Ovary (tissue), 9 donors: ENCODE measurements around the gene MPP2. TPM values are rescaled to one million over a fixed set of nuclear protein-coding genes. Genes with fewer than 3 reads are reported as not detected.

Experiments used
- DNase-seq, 5 donors: peaks; one replicate each; pipeline ENCODE4 v3.0.0-alpha.2; 2019 to 2020
- H3K27ac ChIP-seq, 2 donors: fragments of 200-600 bp; one replicate each; pipeline versions ENCODE4 v1.5.1 to v1.8.0; 2019 to 2022
- H3K27me3 ChIP-seq: fragments of 200-600 bp; one replicate; pipeline ENCODE4 v1.8.0; 2022
- H3K36me3 ChIP-seq: fragments of 200-600 bp; sonication (generic); one replicate; pipeline ENCODE4 v1.5.1; 2019
- H3K4me1 ChIP-seq: one replicate; pipeline ENCODE4 v1.8.1; 2013; ENCODE audit warnings: mild to moderate bottlenecking, moderate library complexity; ENCODE audit not compliant: insufficient read depth
- H3K4me3 ChIP-seq: fragments of 200-600 bp; sonication (generic); one replicate; pipeline ENCODE4 v1.5.1; 2017
- H3K9me3 ChIP-seq, 2 donors: fragments of 200-600 bp in 1 of 2; sonication (generic) in 1 of 2; one replicate each; pipeline versions ENCODE4 v1.5.1 to v1.8.1; 2013 to 2019; ENCODE audit warnings: mild to moderate bottlenecking in 1 of 2, moderate library complexity in 1 of 2
- CTCF ChIP-seq, 3 donors: fragments of 450-650 bp in 2 of 3; fragments of 200-600 bp in 1 of 3; IDR thresholded peaks; one replicate each; pipeline versions ENCODE4 v1.5.1 to v1.8.0; 2016 to 2022; ENCODE audit warnings: antibody characterized with exemption in 3 of 3, mild to moderate bottlenecking in 1 of 3
- EP300 ChIP-seq: sonication (generic); formaldehyde crosslinking; IDR thresholded peaks from one replicate; pipeline ENCODE4 v1.6.1; 2017; ENCODE audit warnings: antibody characterized with exemption
- POLR2A ChIP-seq: fragments of 450-650 bp; IDR thresholded peaks from one replicate; pipeline ENCODE4 v1.6.1; 2017; ENCODE audit warnings: antibody characterized with exemption, mild to moderate bottlenecking, moderate library complexity
- WGBS, 3 donors: extraction: QIAGEN DNeasy Blood & Tissue Kit in 1 of 3; methylation state at CpG; one replicate each; pipeline versions ENCODE4 v1.1.5 to v1.1.7; 2013 to 2017; 5-methylcytosine and 5-hydroxymethylcytosine counted together
- intact Hi-C, 4 donors: fragments of 100-400 bp; cut with DNase I; formaldehyde crosslinking; loops; one replicate each; pipeline versions ENCODE4 v1.11.0 to v1.15.1; 2022 to 2023
- polyA plus RNA-seq, 2 donors: library from polyadenylated mRNA; stranded (reverse); fragments of 200-250 nt in 1 of 2; fragments of 350-450 nt in 1 of 2; fragmentation: Illumina TruSeq in 1 of 2; extraction: RNeasy Lipid Tissue Mini Kit (QIAGEN cat#74804) in 1 of 2; gene quantifications; one replicate each; pipeline ENCODE4 v1.2.3, GENCODE V29; 2013 to 2014
- total RNA-seq, 7 donors: library from RNA; depleted of rRNA in 2 of 7; stranded (reverse); fragments of >200 nt in 2 of 7; fragmentation: NEBNext Ultra II Directional in 3 of 7; extraction: Animal tissue kit (Norgen Biotek cat#: 25700) in 3 of 7; gene quantifications; one replicate each; pipeline versions ENCODE4 v1.1.0 to v1.2.4, GENCODE V29; 2016 to 2023
- donor health status: DM: no; HTN: no; CAD: no; lungs with moderate emphysema.
- donor health status: DM: no; HTN: no; CAD: no.
- donor health status: Bipolar disorder and iron deficiency.
- donor health status: DM: yes; HTN: yes; CAD: no.
- donor health status: DM: no; HTN: no; CAD: no.
- donor health status: DM: yes; HTN: yes; CAD: no.

Gene MPP2
- total and polyA plus RNA-seq, 9 donors = 2.6 to 6.5 (median 4.9) TPM

GRCh38 chr17:43913584-43913983, 6.2 kb upstream of the MPP2 start:
- WGBS, 3 donors = 58 to 66% (median 61%) methylated on average over 6 of the region's 6 CpGs

DNA sequence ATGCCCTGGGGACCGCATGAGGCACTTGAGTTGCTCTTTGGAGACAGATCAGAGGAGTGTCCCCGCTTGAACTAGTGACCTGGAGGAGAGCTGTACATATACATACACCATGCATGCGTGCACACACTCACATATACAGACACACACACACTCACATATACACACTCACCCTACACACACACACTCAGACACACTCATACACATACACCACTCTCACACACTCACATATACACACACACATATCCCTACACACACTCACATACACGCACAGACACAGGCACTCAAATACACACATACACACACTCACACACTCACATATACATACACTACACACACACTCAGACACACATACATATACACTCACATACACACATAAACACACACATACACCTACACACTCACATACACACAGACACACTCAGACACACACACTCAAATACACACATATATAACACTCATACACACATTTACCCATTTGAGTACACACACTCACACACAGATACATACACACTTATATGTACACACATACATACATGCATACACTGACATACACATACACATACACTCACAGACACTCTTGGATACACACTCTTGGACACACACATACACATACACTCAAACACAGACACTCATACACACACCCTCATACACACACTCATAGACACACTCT, 5.4 kb upstream of the MPP2 start:
- DNase-seq = no peak
- peaks cover 2% of the 10 kb centered on the region for H3K4me1 ChIP-seq
- TF ChIP-seq CTCF (IDR thresholded peaks at IDR 0.05) (no peak), POLR2A (no peak), EP300 (no peak)
- WGBS, 3 donors = 49 to 57% (median 50%) methylated on average over 4 of the region's 4 CpGs
- intact Hi-C loops = no loop called here
- H3K27me3 ChIP-seq = no peaks in the 10 kb centered on the region
- H3K9me3 ChIP-seq = no peaks in the 10 kb centered on the region
- H3K4me3 ChIP-seq = no peak overlapping the region
- H3K36me3 ChIP-seq = no peaks in the 10 kb centered on the region
- no peak overlapping the region for H3K27ac ChIP-seq

More at GRCh38 chr17:43913584-43913983, 6.2 kb upstream of the MPP2 start:
- intact Hi-C loops = no loop called here
- H3K4me3 ChIP-seq = no peak overlapping the region
- H3K27ac ChIP-seq = no peak overlapping the region
- no peak for TF ChIP-seq EP300
- no peak for TF ChIP-seq POLR2A
- no peak for TF ChIP-seq CTCF (IDR thresholded peaks at IDR 0.05)
- H3K27me3 ChIP-seq = no peaks in the 10 kb centered on the region
- H3K36me3 ChIP-seq = no peaks in the 10 kb centered on the region
- peaks cover under 1% of the 10 kb centered on the region for H3K4me1 ChIP-seq
- H3K9me3 ChIP-seq = no peaks in the 10 kb centered on the region
- DNase-seq = no peak

GRCh38 chr17:43911904-43912303, 4.6 kb upstream of the MPP2 start:
- 30 to 45% (median 38%) methylated on average over 6 to 8 of the region's 8 CpGs for WGBS, 3 donors
- Histone ChIP-seq H3K27ac (no peak overlapping the region), H3K36me3 (no peaks in the 10 kb centered on the region), H3K27me3 (no peaks in the 10 kb centered on the region), H3K4me1 (peaks cover 3% of the 10 kb centered on the region), H3K9me3 (no peaks in the 10 kb centered on the region), H3K4me3 (no peak overlapping the region)
- TF ChIP-seq CTCF (IDR thresholded peaks at IDR 0.05) (no peak), POLR2A (no peak), EP300 (no peak)
- intact Hi-C loops = no loop called here
- no peak for DNase-seq

DNA sequence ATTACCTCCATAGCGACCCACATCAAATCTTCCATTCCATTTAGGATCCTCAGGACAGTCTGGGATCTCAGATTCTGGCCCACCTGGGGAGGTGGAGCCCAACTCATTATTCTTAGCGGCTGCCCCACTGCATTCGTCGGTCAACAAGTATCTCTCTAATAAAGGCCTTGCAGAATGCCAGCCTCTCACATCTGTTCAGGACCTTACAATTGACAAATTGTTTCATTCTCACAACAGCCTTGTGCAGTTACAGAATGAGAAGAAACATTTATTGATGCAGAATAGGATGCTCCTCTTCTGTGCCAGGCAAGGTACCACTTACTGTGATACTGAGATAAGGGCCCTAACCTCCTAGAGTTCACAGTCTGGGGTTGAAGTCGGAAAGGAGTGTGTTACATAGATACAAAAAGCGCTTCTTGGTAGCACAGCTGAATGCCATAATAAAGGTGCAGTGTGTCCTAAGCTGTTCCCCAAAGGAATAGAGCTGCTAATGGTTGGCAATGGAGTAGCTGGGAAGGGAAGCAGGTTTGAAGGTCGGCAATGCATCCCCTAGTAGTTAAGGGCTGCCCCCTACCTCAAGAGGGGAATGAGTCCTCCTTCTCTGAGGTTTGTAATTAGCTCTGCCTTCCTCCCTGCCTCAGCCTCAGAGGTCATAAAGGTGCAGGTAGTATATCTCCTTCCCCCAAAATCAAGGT, 2.3 kb upstream of the MPP2 start:
- H3K27ac ChIP-seq = no peak overlapping the region
- no peak for DNase-seq
- intact Hi-C loops = no loop called here
- H3K4me3 ChIP-seq = no peak overlapping the region
- H3K9me3 ChIP-seq = no peaks in the 10 kb centered on the region
- no peaks in the 10 kb centered on the region for H3K27me3 ChIP-seq
- 48 to 56% (median 52%) methylated on average over 7 of the region's 7 CpGs for WGBS, 3 donors
- TF ChIP-seq EP300 = no peak
- no peak for TF ChIP-seq CTCF (IDR thresholded peaks at IDR 0.05)
- no peak for TF ChIP-seq POLR2A
- no peaks in the 10 kb centered on the region for H3K36me3 ChIP-seq
- peaks cover 10% of the 10 kb centered on the region for H3K4me1 ChIP-seq
